Upper lobe of right lung (tissue), 1 donor: ENCODE measurements around the gene TEDC1. TPM values are rescaled to one million over a fixed set of nuclear protein-coding genes. Genes with fewer than 3 reads are reported as not detected.

Source experiments
- ATAC-seq: fragments of 200-7000 bp; cut with Tn5 transposase; one replicate; pipeline ENCODE4 v1.9.1; 2020; ENCODE audit warnings: mild to moderate bottlenecking, moderate library complexity
- DNase-seq: peaks from one replicate; pipeline ENCODE4 v3.0.0-alpha.2; 2020
- H3K27ac ChIP-seq: fragments of 200-600 bp; one replicate; pipeline ENCODE4 v1.8.0; 2022
- H3K27me3 ChIP-seq: fragments of 200-600 bp; one replicate; pipeline ENCODE4 v1.8.0; 2022; ENCODE audit warnings: mild to moderate bottlenecking
- H3K36me3 ChIP-seq: fragments of 200-600 bp; one replicate; pipeline ENCODE4 v1.8.0; 2022
- H3K4me1 ChIP-seq: fragments of 200-600 bp; one replicate; pipeline ENCODE4 v1.8.0; 2022
- H3K4me3 ChIP-seq: fragments of 200-600 bp; one replicate; pipeline ENCODE4 v1.8.0; 2022; ENCODE audit warnings: mild to moderate bottlenecking
- H3K9me3 ChIP-seq: fragments of 200-600 bp; one replicate; pipeline ENCODE4 v1.8.0; 2022
- intact Hi-C: fragments of 100-400 bp; cut with DNase I; formaldehyde crosslinking; loops from one replicate; pipeline ENCODE4 v1.11.0; 2022
- total RNA-seq: library from RNA; stranded (reverse); fragmentation: NEBNext Ultra II Directional; extraction: Animal tissue kit (Norgen Biotek cat#: 25700); gene quantifications from one replicate; pipeline ENCODE4 v1.2.1, GENCODE V29; 2021
- TF ChIP-seq, protein P1 (sequence below): fragments of 200-600 bp; IDR thresholded peaks from one replicate; pipeline ENCODE4 v1.8.0; 2022; ENCODE audit warnings: antibody characterized with exemption
- donor health status: DM: no; HTN: yes; CAD: no; lungs with severe emphysema.

The TEDC1 gene
- total RNA-seq, 1 donor from 2014 or later: 7.9 TPM

DNA sequence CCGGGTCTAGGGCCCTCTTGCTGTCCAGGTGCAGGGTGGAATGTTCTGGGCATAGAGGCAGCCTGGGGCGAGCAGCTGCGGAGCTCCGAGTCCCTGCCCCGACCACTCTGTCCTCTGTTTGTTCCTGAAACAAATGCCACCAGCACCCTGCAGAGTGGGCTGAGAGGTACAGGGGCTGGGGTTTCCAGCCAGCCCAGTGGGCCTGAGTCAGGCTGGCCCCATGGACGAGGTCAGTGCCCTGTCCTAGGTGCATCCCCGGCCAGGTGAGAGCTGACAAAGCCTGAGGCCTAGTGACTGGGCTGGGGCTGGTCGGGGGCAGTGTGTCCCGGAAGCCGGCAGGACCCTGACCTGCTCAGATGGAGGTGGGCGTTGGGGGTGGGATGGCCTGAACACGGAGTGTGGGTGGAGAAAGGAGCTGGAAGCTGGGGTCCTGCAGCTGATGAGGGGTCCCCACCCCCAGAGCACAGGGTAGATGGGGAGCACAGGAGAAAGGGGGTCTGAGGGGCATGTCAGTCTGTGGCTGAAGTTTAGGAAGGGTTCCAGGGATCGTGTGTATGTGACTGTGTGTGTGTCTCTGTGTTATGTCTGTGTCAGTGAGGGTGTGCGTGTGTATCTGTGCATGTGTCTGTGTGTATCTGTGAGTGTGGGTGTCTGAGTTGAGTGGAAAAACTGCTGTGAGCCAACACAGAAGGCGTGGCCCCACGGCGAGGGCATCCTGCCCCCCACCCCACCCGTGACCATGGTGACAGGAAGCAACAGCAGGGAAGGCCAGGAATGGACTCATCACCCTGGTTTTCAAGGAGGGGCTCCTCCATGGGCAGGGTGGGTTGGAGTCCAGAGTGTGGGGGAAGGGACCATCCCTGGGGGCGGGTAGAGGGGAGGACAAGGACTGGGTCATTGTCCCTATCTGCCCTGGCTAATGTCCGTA, 6.7 kb upstream of the TEDC1 start:
- ATAC-seq: no peak
- Histone ChIP-seq H3K4me1 (peaks cover 78% of the 10 kb centered on the region), H3K27ac (peak overlapping the region; percentile 47), H3K9me3 (no peaks in the 10 kb centered on the region), H3K27me3 (no peaks in the 10 kb centered on the region), H3K4me3 (no peak overlapping the region), H3K36me3 (no peaks in the 10 kb centered on the region)
- DNase-seq: no peak
- intact Hi-C loops: no loop called here
- TF ChIP-seq, protein P1, sequence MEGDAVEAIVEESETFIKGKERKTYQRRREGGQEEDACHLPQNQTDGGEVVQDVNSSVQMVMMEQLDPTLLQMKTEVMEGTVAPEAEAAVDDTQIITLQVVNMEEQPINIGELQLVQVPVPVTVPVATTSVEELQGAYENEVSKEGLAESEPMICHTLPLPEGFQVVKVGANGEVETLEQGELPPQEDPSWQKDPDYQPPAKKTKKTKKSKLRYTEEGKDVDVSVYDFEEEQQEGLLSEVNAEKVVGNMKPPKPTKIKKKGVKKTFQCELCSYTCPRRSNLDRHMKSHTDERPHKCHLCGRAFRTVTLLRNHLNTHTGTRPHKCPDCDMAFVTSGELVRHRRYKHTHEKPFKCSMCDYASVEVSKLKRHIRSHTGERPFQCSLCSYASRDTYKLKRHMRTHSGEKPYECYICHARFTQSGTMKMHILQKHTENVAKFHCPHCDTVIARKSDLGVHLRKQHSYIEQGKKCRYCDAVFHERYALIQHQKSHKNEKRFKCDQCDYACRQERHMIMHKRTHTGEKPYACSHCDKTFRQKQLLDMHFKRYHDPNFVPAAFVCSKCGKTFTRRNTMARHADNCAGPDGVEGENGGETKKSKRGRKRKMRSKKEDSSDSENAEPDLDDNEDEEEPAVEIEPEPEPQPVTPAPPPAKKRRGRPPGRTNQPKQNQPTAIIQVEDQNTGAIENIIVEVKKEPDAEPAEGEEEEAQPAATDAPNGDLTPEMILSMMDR: no peak

DNA sequence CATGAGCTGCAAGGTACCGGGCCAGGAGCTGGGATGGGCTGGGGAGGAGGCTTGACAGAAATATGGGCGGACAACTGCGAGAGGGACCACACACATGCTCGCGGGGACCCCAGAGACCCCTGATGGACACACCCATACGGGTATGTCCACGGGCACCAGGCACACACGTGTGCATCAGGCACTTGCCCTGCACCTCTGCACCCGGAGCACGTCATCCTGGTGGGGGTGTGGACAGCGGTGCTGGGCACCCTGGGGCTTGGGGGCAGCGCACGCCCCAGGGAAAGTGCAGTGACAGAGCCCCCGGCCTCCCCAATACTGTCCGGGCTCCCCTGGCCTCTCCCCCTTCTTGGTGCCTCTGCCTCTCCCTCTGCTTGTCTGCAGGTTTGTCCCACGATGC, 6.1 kb upstream of the TEDC1 start:
- H3K4me1 ChIP-seq: peaks cover 77% of the 10 kb centered on the region
- no peaks in the 10 kb centered on the region for H3K36me3 ChIP-seq
- DNase-seq (no peak), ATAC-seq (no peak)
- no peak overlapping the region for H3K4me3 ChIP-seq
- TF ChIP-seq, protein P1: no peak
- no peaks in the 10 kb centered on the region for H3K27me3 ChIP-seq
- intact Hi-C loops: no loop called here
- no peaks in the 10 kb centered on the region for H3K9me3 ChIP-seq
- peak overlapping the region; percentile 91 for H3K27ac ChIP-seq

DNA sequence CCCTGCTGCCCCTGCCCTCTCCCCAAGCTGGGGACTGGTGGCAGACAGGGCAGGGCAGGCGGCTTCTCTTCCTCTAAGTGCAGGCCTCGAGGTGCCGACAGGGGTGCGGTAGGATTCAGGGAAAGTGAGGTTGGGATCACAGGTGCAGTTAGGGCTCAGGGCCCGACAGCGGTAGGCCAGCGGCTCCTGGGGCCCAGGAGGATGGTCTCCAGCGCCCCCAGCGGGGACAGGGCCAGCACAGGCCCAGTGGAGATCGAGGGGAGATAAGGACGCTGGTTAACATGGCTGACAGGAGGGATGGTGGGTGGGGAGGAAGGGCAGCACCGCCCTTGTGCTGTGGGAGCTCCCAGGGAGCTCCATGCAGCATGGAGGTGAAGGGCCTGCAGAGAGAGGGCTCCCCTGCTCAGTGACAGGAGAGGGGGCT, 5.3 kb upstream of the TEDC1 start:
- H3K4me3 ChIP-seq: no peak overlapping the region
- peak overlapping the region; percentile 91 for H3K27ac ChIP-seq
- peaks cover 69% of the 10 kb centered on the region for H3K4me1 ChIP-seq
- no peaks in the 10 kb centered on the region for H3K27me3 ChIP-seq
- intact Hi-C loops: no loop called here
- ATAC-seq (no peak), DNase-seq (no peak)
- H3K9me3 ChIP-seq: no peaks in the 10 kb centered on the region
- H3K36me3 ChIP-seq: no peaks in the 10 kb centered on the region
- TF ChIP-seq, protein P1: peak; percentile 45

DNA sequence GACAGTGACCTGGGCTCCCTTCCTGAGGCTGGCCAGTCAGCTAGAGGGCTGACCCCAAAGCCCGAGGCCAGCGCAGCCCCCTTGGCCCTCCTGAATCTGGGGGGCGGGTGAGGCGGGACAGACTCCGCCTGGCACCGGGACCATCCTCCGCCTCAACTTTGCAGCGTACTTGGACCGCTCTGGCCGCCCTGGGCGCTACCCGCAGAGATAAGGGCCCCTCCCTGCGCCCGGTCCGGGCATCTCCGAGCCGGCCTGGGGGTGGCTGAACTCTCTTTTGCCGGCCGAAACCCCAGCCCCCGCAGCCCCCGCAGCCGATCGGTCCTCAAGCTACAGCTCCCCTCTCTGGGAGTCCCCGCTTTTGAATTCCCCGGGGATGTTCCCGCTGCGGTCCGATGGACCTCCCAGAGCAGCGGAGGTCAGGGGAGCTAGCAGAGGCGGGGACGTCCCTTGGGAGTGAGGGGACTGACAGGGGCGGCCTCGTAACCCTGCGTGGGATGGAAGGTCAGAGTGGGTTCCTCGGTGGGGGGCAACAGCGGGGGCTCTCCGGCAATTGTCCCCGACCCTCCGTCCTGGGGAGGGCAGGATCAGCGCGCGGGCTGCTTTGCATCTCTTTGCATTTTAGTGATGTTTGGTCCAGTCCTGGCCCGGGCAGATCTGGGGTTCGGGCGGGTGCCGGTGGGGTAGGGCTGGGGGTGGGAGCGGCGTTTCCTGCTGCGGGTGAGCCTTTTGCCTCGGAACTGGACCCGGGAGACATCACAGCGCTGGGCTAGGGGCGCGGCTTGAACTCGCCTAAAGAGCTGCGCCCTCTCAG, 4.7 kb upstream of the TEDC1 start, which contains the start of gene CRIP1:
CRIP1 (plus strand) TSS at position 724 of the 811 bp plus-strand sequence. CDS start 374 bp downstream, outside the sequence.
- Histone ChIP-seq H3K36me3 (no peaks in the 10 kb centered on the region), H3K4me1 (peaks cover 63% of the 10 kb centered on the region), H3K27ac (peak within 1 kb of the TSS; percentile 91), H3K9me3 (no peaks in the 10 kb centered on the region), H3K27me3 (no peaks in the 10 kb centered on the region), H3K4me3 (peak within 1 kb of the TSS; percentile 73)
- ATAC-seq: no peak
- TF ChIP-seq, protein P1: no peak
- intact Hi-C loops: no loop called here
- no peak for DNase-seq

DNA sequence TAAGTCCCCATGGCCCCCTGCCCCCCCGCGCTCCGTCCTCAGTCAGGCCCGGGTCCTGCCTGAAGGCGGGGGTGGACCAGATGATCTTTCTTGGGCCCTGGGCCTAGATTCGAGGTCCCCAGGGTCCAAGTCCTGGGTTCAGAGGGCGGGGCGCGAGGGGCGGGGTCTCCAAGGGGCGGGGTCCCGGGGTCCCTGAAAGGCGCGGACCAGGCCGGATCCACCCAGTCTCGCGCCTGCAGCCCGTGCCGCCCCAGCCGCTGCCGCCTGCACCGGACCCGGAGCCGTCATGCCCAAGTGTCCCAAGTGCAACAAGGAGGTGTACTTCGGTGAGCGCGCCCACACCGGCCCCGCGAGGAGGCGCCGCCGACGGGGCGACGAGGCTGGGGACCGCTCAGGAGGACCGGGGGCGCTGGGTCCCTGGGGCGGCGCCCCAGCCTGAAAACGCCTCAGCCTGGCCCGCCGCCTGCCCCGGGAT, 4.0 kb upstream of the TEDC1 start:
- H3K27me3 ChIP-seq: no peaks in the 10 kb centered on the region
- TF ChIP-seq, protein P1: no peak
- H3K36me3 ChIP-seq: no peaks in the 10 kb centered on the region
- peaks cover 57% of the 10 kb centered on the region for H3K4me1 ChIP-seq
- ATAC-seq (no peak), DNase-seq (no peak)
- peak overlapping the region; percentile 91 for H3K27ac ChIP-seq
- peak overlapping the region; percentile 73 for H3K4me3 ChIP-seq
- no peaks in the 10 kb centered on the region for H3K9me3 ChIP-seq
- intact Hi-C loops: no loop called here
